HG02763 (cell line): ENCODE data around the gene TGFB1I1.
"Not testable (repeated sequence)": the region's sequence is repeated elsewhere in the genome, so short reads cannot be mapped to it uniquely, and the experiment has no call there.

Experiments used
- ATAC-seq: cut with Tn5 transposase; IDR thresholded peaks from one replicate; pipeline ENCODE4 v1.9.1; 2021; ENCODE audit warnings: mild to moderate bottlenecking, moderate library complexity; ENCODE audit not compliant: unreplicated experiment

Gene TGFB1I1

DNA sequence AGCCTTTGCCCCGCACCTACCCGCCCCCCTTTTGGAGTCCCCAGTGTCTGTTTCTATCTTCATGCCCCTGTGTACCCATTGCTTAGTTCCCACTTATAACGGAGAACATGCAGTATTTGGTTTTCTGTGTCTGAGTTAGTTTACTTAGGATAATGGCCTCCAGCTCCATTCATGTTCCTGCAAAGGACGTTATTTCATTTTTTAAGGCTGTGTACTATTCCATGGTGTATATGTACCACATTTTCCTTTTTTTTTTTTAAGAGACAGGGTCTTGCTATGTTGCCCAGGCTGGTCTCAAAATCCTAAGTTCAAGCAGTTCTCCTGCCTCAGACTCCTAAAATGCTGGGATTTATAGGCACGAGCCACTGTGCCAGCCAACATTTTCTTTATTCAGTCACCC, 4.1 kb upstream of the TGFB1I1 start:
- ATAC-seq, result no peak

GRCh38 chr16:31470615-31471014, 1.3 kb upstream of the TGFB1I1 start:
- no peak for ATAC-seq

DNA sequence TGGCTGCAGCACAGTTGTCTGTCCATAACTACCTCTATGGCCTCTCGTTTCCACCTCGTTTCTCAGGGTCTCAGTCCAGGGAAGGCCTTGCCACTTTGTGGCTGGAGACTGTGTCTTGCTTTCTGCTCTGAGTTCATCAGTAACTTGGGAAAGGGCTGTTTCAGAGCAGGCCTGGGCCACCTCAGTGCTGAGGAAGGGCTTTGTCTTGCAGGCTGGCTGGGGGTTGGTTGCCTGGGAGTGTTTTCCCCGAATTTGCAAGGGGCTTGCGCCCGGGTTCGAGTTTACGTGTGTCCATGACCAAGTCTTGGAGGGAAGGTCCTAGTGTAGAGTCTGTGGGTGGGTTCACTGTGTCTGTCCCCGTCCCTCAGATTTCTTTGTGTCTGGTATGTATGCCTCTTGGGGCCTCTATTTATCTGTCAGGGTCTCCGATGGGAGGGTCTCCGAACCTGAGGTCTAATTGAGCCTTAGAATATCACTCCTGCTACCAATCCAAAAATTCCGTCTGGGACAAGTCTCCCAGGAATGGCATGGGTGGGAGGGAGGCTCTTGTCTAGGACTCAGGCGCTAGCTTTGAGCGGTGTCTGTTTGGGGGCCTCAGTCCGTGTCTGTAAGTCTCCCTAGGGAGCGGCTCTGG, 594 bp upstream of the TGFB1I1 start:
- ATAC-seq, result no peak

DNA sequence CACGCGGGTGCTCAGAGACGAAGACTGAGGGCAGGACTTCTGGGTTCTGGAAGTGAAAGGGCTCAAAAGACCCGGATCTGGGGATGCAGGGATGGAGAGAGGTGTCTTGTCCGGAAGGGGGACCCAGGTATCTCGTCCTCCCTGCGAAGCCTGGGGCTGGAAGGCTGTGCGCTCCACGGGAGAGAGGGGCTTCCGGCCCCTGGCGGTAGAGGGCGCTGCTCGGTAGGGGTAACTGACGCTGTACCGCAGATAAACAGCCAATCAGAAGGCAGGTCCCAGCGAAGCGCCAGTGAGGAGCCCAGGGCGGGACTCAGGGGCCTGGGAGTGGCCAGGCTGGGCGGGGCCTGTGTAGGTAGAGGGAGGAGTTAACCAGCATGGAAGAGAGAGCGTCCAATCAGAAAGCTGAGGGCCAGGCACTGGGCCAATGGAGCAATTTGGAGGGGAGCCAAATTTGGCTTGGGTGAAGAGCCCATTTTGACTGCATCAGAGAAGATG, 804 bp downstream of the TGFB1I1 start:
- ATAC-seq, result no peak

GRCh38 chr16:31473264-31473984, 1.5 kb downstream of the TGFB1I1 start:
- no peak for ATAC-seq

- no peak for ATAC-seq
Measured at GRCh38 chr16:31474173-31474714, 2.3 kb downstream of the TGFB1I1 start.

DNA sequence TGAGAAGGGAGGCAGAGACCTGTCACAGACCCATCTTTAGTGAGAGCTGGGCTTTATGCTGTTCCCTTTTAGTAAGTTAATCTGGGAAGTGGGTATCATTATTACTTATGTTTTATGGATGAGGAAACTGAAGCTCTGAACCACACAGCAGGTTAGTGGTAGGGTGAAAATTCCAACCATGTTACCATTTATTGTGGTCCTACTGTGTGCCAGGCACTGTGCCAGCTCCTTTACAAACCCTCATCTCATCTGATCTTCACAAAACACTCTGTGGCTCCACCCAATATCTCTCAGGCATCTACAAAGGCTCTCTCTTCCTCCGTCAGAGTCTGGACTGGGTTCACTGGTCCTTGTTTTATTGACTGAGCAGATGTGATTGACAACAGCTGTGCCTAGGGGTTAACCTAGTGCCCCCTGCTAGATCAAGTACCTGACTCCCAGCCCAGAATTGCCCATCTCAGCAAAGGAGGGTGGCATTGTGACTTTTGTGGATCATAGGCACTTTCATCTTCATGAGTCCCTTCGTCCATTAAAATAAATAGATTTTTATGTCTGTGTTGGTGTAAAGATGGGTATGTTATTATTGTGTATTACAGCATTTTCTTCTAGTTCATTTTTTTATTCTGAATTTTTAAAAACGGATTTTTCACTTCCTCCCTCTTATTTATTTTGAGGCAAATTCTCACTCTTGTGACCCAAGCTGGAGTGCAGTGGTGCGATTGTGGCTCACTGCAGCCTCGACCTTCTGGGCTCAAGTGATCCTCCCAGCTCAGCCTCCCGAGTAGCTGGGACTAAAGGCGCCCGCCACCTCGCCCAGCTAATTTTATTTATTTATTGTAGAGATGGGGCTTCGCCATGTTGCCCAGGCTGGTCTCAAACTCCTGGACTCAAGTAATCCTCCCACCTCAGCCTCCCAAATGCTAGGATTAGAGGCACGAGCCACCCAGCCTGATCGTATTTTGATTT, 3.1 kb downstream of the TGFB1I1 start:
- ATAC-seq, result no peak

DNA sequence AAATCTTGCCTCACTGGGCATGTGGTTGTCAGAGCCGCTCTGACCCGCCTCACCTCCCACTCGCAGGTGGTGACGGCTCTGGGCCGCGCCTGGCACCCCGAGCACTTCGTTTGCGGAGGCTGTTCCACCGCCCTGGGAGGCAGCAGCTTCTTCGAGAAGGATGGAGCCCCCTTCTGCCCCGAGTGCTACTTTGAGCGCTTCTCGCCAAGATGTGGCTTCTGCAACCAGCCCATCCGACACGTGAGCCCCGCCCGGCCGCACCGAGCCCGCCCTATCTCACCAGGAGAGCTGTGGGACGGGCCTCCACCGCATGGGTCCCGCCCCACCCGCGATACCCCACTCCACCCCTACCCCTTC, 4.0 kb downstream of the TGFB1I1 start:
- ATAC-seq, result no peak

GRCh38 chr16:31476303-31477219, 4.6 kb downstream of the TGFB1I1 start:
- ATAC-seq, result no peak

DNA sequence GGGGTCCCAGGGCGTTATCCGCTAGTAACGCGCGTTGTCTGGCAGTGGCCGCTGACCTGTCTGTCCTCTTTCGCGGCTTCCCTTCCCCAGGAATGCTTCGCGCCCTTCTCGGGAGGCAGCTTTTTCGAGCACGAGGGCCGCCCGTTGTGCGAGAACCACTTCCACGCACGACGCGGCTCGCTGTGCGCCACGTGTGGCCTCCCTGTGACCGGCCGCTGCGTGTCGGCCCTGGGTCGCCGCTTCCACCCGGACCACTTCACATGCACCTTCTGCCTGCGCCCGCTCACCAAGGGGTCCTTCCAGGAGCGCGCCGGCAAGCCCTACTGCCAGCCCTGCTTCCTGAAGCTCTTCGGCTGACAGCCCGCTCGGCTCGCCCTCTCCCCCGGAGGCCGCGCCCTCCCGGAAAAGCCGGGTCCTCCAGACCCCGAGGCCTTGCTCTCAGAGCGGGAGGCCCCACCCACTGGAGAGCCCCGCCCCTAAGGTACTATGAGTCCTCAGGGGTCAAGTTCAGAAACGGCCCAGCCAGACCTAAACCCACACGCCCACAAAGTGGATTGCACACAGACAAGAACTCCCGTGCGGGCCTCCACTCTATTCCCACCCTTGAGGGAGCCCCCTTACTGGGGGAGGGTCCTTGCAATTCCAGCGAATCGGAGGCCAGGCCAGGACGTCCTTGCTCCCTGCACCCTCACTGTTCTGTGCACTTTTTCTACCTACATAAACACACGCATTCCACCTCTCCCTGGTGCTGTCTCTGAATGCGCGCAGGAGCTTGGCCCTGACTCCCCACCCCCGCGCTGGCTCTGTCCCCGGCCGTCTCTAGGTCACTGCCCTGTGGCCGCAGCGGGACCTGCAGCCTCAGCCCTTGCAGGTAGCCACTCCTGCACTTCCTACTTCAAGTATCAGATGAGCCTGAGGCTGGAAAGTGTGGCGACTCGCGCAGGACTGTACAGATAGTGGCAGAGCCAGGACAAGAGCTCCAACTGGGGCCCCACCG, 5.6 kb downstream of the TGFB1I1 start:
- no peak for ATAC-seq

DNA sequence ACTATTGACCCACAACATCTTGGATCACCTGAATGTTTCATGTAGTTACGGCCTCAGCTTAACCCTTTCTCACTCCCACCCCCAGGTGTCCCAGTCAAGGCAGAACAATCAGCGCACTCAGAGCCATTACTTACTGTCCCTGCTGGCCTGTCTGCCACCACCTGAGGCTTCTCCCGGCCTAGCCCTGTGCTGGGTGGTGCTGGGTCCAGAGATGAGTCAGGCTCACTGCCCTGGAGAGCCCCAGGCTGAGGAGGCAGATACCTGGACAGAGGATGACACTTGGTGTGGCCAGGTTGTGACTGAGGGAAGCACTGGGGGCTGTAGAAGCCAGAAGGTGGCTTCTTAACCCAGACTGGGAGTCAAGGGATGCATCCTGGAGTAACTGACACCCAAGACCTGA, 7.0 kb downstream of the TGFB1I1 start:
- ATAC-seq, result no peak

- no peak for ATAC-seq
Measured at GRCh38 chr16:31479751-31480150, 7.8 kb downstream of the TGFB1I1 start.

GRCh38 chr16:31480851-31481536, 9.0 kb downstream of the TGFB1I1 start:
- ATAC-seq, result no peak

- ATAC-seq, result no peak
Measured at GRCh38 chr16:31483081-31483480, 11.1 kb downstream of the TGFB1I1 start, which contains the start of gene SLC5A2. TSS of gene SLC5A2 (plus strand) at chr16:31483123. CDS start at chr16:31483137, 14 bp downstream.

DNA sequence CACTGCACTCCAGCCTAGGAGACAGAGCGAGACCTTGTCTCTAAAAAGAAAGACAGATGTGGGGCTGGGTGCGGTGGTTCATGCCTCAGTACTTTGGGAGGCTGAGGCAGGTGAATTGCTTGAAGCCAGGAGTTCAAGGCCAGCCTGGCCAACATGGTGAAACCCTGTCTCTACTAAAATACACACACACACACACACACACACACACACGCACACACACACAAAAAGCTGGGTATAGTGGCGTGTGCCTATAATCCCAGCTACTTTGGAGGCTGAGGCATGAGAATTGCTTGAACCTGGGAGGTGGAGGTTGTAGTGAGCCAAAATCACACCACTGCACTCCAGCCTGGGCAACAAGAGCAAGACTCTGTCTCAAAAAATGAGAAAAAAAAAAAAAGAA, 12.1 kb downstream of the TGFB1I1 start:
- ATAC-seq, result not testable (repeated sequence)

- ATAC-seq, result no peak
Measured at GRCh38 chr16:31484491-31485171, 12.7 kb downstream of the TGFB1I1 start.

- no peak for ATAC-seq
Measured at GRCh38 chr16:31485571-31485970, 13.6 kb downstream of the TGFB1I1 start.

DNA sequence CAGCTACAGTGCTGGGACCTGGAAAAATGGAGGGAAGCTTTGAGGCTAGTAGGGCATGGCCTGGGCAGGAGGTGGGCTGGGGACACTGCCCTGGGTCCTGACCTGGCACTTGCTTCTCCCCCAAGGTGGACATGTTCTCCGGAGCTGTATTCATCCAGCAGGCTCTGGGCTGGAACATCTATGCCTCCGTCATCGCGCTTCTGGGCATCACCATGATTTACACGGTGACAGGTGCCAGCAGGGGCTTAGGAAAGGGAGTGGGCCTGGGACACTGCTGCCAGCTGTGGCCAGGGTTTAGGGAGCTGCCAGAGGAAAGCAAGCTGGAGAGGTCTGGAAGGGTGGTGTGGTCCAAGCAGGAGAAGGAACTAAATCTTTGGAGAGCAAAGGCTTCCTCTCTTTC, 14.1 kb downstream of the TGFB1I1 start:
- no peak for ATAC-seq
